ENCODE results near the gene SCGB1C1.
"Not testable (repeated sequence)": the region's sequence is repeated elsewhere in the genome, so short reads cannot be mapped to it uniquely, and the experiment has no call there.

The SCGB1C1 gene

DNA sequence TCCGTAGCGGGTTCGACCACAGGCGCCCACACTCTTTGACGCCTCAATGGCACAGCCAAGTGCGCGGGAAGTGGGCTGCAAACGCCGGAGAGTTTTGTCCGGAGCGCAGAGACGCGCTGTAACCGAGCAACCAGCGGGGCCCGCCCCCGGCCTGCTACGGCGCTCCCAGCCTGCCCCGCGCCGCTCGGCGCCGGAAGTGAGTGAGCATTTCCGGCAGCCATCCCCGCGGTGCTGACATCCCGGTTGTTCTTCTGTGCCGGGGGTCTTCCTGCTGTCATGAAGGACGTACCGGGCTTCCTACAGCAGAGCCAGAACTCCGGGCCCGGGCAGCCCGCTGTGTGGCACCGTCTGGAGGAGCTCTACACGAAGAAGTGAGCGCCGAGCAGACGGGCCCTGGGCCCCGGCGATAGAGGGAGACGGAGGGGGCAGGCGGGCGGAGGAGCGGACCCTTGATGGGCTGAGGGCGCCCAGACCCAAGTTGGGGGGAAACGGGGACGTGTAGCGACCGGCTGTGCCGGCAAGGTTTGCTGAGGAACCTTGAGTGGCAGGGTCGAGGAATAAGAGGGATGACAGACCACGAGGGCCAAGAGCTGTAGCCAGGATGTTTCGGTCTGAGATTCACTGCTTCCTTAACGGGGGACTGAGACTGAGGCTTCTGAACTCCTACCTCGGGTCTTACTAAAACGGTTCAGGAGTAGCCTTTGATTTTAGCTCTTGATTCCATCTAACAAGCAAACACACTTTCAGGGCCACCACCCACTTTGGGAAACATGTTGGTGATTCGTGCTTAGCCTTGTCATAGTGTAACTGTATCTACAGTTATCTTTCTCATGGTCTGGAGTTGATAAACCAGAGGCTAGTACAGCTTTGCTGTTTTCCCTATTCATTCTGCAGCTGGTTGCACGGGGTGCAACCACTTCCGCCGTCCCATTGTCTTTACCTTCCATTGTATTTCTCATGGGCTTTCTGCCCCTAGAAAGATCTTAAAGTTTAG, 44.2 kb downstream of the SCGB1C1 start, which contains the start of gene PSMD13:
Gene PSMD13, plus strand, starts transcription at position 203 of the 994 bp plus-strand sequence. Its CDS starts 74 bp downstream, at position 277.
- in situ Hi-C loops (cut with MboI; ENCODE audit: low sequenced_read_pairs): no loop called here

DNA sequence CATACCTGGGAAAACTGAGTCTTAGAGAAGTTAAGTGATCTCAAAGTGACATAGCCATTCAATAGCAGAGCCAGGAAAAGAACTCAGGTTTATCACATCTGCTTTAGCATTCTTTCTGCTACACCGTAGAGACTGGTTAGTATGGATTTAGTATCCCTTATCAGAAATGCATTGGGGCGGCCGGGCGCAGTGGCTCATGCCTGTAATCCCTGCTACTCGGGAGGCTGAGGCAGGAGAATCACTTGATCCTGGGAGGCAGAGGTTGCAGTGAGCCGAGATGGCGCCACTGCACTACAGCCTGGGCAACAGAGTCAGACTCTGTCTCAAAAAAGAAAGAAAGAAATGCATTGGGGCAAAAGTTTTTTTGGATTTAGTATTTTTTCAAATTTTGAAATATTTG, 45.5 kb downstream of the SCGB1C1 start:
- in situ Hi-C loops (cut with MboI; ENCODE audit: low sequenced_read_pairs): not testable (repeated sequence)

DNA sequence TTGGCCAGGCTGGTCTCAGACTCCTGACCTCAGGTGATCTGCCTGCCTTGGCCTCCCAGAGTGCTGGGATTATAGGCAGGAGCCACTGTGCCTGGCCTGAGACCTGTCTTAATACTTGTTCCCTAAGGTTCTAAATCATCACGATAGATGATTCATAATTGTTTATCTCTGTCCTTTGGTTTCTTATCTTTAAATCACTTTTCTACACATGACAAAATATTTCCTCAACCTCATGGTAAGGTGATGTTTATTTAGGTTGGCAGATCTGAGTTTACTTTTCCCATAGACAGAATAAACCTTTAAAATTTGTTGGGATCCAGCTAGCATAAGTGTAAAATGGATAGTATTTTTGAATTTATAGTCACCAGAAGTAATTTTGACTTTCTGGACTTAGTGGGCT, 47.4 kb downstream of the SCGB1C1 start:
- in situ Hi-C loops (cut with MboI; ENCODE audit: low sequenced_read_pairs): no loop called here

DNA sequence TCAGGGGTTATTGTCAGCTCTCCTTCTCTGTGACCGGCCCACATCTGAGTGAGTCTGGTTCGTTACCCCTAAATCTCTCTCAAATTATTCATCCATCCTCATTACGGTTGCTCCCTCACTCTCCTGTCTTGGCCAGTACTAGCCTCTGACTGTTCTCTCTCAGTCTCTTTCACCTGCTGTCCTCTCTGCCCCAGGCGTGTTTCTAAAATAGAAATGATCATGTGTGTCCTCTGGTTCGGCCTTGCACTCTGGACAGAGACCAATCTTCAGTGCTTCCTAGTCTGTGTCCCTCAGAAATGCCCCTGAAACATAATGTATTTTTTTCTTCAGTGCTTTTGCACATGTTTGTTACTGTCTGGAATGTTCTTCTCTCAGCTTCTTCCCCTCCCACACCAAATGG, 48.8 kb downstream of the SCGB1C1 start:
- in situ Hi-C loops (cut with MboI; ENCODE audit: low sequenced_read_pairs): no loop called here

All from HL-60/S4 treated with phorbol 12-myristate 13-acetate at 8.2 ng/mL for 4 days and 3 days (cell line).